Measurements from ENCODE around the gene METTL18.

DNA sequence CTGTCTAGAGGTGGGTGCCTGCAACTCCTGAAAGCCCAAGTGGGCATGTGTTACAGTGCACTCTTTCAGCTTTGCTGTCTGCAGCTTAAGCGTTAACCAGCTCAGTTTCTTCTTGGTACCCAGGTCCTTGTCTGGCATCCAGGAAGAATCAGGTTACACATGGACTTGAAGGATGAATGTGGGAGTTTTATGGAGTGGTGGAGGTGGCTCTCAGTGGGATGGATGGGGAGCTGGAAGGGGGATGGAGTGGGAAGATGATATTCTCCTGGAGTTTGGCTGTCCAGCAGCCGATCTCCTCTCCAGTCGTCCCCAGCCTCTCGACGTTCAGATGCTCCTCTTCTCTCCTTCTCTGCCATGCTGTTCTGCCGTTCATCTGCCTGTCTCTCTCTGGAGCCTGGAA lies 9.4 kb downstream of the METTL18 start:
- TF ChIP-seq, protein P1, sequence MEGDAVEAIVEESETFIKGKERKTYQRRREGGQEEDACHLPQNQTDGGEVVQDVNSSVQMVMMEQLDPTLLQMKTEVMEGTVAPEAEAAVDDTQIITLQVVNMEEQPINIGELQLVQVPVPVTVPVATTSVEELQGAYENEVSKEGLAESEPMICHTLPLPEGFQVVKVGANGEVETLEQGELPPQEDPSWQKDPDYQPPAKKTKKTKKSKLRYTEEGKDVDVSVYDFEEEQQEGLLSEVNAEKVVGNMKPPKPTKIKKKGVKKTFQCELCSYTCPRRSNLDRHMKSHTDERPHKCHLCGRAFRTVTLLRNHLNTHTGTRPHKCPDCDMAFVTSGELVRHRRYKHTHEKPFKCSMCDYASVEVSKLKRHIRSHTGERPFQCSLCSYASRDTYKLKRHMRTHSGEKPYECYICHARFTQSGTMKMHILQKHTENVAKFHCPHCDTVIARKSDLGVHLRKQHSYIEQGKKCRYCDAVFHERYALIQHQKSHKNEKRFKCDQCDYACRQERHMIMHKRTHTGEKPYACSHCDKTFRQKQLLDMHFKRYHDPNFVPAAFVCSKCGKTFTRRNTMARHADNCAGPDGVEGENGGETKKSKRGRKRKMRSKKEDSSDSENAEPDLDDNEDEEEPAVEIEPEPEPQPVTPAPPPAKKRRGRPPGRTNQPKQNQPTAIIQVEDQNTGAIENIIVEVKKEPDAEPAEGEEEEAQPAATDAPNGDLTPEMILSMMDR (IDR thresholded peaks at IDR 0.05), result no peak
- TF ChIP-seq POLR2AphosphoS5 (IDR thresholded peaks at IDR 0.05) (no peak), POLR2A (IDR thresholded peaks at IDR 0.05) (no peak)
